ENCODE results near the gene VSIG10L2. TPM values are rescaled to one million over a fixed set of nuclear protein-coding genes. Genes with fewer than 3 reads are reported as not detected.

The VSIG10L2 gene
- total and polyA plus RNA-seq, 2 experiments from 2014 or later: not detected

- Histone ChIP-seq H3F3A (ENCODE audit: insufficient read depth) (no peaks in the 10 kb centered on the region), H3K4me3 (no peak overlapping the region), H3K9ac (no peak overlapping the region), H3K79me2 (ENCODE audit: insufficient read depth) (no peaks in the 10 kb centered on the region), H3K9me3 (ENCODE audit: low read depth) (no peaks in the 10 kb centered on the region), H4K20me1 (ENCODE audit: insufficient read depth) (no peaks in the 10 kb centered on the region), H3K4me2 (ENCODE audit: unreplicated experiment) (no peak overlapping the region), H2AFZ (no peak overlapping the region), H3K27me3 (replicated peaks; ENCODE audit: insufficient read depth) (peaks cover 31% of the 10 kb centered on the region), H3K9me2 (ENCODE audit: insufficient read depth) (no peaks in the 10 kb centered on the region), H3K36me3 (ENCODE audit: low read depth) (no peaks in the 10 kb centered on the region), H3K27ac (no peak overlapping the region), H3K4me1 (ENCODE audit: insufficient read depth) (no peaks in the 10 kb centered on the region)
- WGBS, 2 experiments (ENCODE audit: low coverage in 1 of 2, low lambda C conversion rate in 2 of 2, missing lambda C conversion rate in 2 of 2): 75 to 78% methylated on average over 3 of the region's 3 CpGs
- no peak for DNase-seq
- in situ Hi-C loops (cut with MboI): no loop called here
- TF ChIP-seq EZH2phosphoT487 (IDR thresholded peaks at IDR 0.05; ENCODE audit: insufficient read depth, low read depth): no peak
- TF ChIP-seq EZH2 (IDR thresholded peaks at IDR 0.05; ENCODE audit: insufficient read depth, poor library complexity, severe bottlenecking): no peak
These were observed 20.0 kb upstream of the VSIG10L2 start for GRCh38 chr11:125925804-125926203.

GRCh38 chr11:125926682-125927081 is 19.2 kb upstream of the VSIG10L2 start:
- Histone ChIP-seq H3K9ac (no peak overlapping the region), H3K27ac (no peak overlapping the region), H3K9me3 (ENCODE audit: low read depth) (no peaks in the 10 kb centered on the region), H3F3A (ENCODE audit: insufficient read depth) (no peaks in the 10 kb centered on the region), H3K4me2 (ENCODE audit: unreplicated experiment) (no peak overlapping the region), H2AFZ (no peak overlapping the region), H3K4me3 (no peak overlapping the region), H3K9me2 (ENCODE audit: insufficient read depth) (no peaks in the 10 kb centered on the region), H4K20me1 (ENCODE audit: insufficient read depth) (no peaks in the 10 kb centered on the region), H3K4me1 (ENCODE audit: insufficient read depth) (no peaks in the 10 kb centered on the region), H3K27me3 (replicated peaks; ENCODE audit: insufficient read depth) (peaks cover 35% of the 10 kb centered on the region), H3K79me2 (ENCODE audit: insufficient read depth) (no peaks in the 10 kb centered on the region), H3K36me3 (ENCODE audit: low read depth) (no peaks in the 10 kb centered on the region)
- DNase-seq: no peak
- TF ChIP-seq EZH2 (IDR thresholded peaks at IDR 0.05; ENCODE audit: insufficient read depth, poor library complexity, severe bottlenecking): no peak
- TF ChIP-seq EZH2phosphoT487 (IDR thresholded peaks at IDR 0.05; ENCODE audit: insufficient read depth, low read depth): no peak
- in situ Hi-C loops (cut with MboI): no loop called here
- WGBS, 2 experiments (ENCODE audit: low coverage in 1 of 2, low lambda C conversion rate in 2 of 2, missing lambda C conversion rate in 2 of 2): 79 to 80% methylated on average over 11 to 12 of the region's 12 CpGs

GRCh38 chr11:125929445-125930075 is 16.3 kb upstream of the VSIG10L2 start:
- Histone ChIP-seq H3K27me3 (replicated peaks; ENCODE audit: insufficient read depth) (peaks cover 38% of the 10 kb centered on the region), H3K27ac (no peak overlapping the region), H3K4me2 (ENCODE audit: unreplicated experiment) (no peak overlapping the region), H2AFZ (no peak overlapping the region), H3K4me3 (no peak overlapping the region), H3K4me1 (ENCODE audit: insufficient read depth) (no peaks in the 10 kb centered on the region), H3K36me3 (ENCODE audit: low read depth) (no peaks in the 10 kb centered on the region), H3K9me3 (ENCODE audit: low read depth) (no peaks in the 10 kb centered on the region), H4K20me1 (ENCODE audit: insufficient read depth) (no peaks in the 10 kb centered on the region), H3F3A (ENCODE audit: insufficient read depth) (no peaks in the 10 kb centered on the region), H3K79me2 (ENCODE audit: insufficient read depth) (no peaks in the 10 kb centered on the region), H3K9me2 (ENCODE audit: insufficient read depth) (no peaks in the 10 kb centered on the region), H3K9ac (no peak overlapping the region)
- 62 to 63% methylated on average over 9 of the region's 9 CpGs for WGBS, 2 experiments (ENCODE audit: low coverage in 1 of 2, low lambda C conversion rate in 2 of 2, missing lambda C conversion rate in 2 of 2)
- no peak for DNase-seq
- in situ Hi-C loops (cut with MboI): no loop called here
- TF ChIP-seq EZH2phosphoT487 (IDR thresholded peaks at IDR 0.05; ENCODE audit: insufficient read depth, low read depth): no peak
- no peak for TF ChIP-seq EZH2 (IDR thresholded peaks at IDR 0.05; ENCODE audit: insufficient read depth, poor library complexity, severe bottlenecking)

GRCh38 chr11:125930076-125930450 is 15.8 kb upstream of the VSIG10L2 start:
- Histone ChIP-seq H3K79me2 (ENCODE audit: insufficient read depth) (no peaks in the 10 kb centered on the region), H3K27me3 (replicated peaks; ENCODE audit: insufficient read depth) (peaks cover 37% of the 10 kb centered on the region), H3K9ac (no peak overlapping the region), H3K36me3 (ENCODE audit: low read depth) (no peaks in the 10 kb centered on the region), H3K4me1 (ENCODE audit: insufficient read depth) (no peaks in the 10 kb centered on the region), H4K20me1 (ENCODE audit: insufficient read depth) (no peaks in the 10 kb centered on the region), H3K4me2 (ENCODE audit: unreplicated experiment) (no peak overlapping the region), H3K27ac (no peak overlapping the region), H3K9me3 (ENCODE audit: low read depth) (no peaks in the 10 kb centered on the region), H2AFZ (no peak overlapping the region), H3K4me3 (no peak overlapping the region), H3F3A (ENCODE audit: insufficient read depth) (no peaks in the 10 kb centered on the region), H3K9me2 (ENCODE audit: insufficient read depth) (no peaks in the 10 kb centered on the region)
- no peak for DNase-seq
- no peak for TF ChIP-seq EZH2 (IDR thresholded peaks at IDR 0.05; ENCODE audit: insufficient read depth, poor library complexity, severe bottlenecking)
- TF ChIP-seq EZH2phosphoT487 (IDR thresholded peaks at IDR 0.05; ENCODE audit: insufficient read depth, low read depth): no peak
- 87 to 88% methylated on average over 11 of the region's 11 CpGs for WGBS, 2 experiments (ENCODE audit: low coverage in 1 of 2, low lambda C conversion rate in 2 of 2, missing lambda C conversion rate in 2 of 2)
- in situ Hi-C loops (cut with MboI): no loop called here

Data from GM23248 (cell line).